Embryonic facial prominence (tissue), 1 donor: ENCODE measurements around the gene DGUOK.

Source experiments
- DNase-seq: peaks from one replicate; pipeline ENCODE4 v3.0.0-alpha.2; 2016; ENCODE audit errors: extremely low spot score

The DGUOK gene

DNA sequence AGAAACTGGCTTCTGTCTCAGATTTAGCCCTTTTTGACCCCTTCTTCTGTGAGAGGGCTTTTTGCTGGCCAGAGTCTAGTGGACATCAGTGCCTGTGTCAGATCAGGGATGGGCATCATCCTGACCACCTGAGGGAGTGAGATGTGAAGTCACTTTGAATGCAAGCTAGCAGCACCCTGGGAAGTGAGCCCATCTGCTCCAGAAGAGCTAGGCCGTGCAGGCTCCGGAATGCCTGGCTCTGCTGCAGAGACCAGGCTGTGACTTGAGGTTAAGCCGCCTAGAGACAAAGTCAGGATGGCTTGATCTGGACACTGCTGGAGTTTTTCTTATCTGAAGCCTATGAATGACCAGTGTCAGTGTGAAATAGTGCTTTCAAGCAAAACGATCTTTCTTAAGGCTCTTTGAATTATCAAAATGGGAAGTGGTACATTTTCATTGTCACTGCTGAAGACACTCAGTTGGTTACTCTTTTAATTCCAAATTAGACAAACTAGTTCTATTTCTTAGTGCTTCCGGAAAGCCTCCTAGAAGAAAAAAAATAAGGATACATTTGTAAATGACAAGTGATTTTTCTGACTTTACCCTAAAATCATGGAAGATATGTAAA is 20.8 kb downstream of the DGUOK start:
- no peak for DNase-seq

DNA sequence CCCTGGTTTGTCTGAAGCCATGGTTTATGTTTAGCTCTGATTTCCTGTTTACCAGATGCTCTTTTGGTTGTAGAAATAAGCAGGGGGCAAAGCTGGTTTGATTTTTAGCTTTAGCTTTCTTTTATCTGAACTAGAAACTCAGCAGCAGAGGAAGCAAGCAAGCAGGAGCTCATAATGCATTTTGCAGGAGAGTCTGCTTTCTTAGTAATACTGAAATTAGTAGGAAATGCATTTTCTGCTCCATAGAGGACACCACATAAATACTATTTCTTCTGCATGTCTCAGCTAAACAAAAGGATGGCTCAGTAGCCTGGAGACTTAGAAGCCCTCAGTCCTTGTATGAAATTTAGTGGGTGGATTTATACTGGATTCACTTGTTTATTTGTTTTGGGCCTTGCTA is 23.1 kb downstream of the DGUOK start:
- no peak for DNase-seq

DNA sequence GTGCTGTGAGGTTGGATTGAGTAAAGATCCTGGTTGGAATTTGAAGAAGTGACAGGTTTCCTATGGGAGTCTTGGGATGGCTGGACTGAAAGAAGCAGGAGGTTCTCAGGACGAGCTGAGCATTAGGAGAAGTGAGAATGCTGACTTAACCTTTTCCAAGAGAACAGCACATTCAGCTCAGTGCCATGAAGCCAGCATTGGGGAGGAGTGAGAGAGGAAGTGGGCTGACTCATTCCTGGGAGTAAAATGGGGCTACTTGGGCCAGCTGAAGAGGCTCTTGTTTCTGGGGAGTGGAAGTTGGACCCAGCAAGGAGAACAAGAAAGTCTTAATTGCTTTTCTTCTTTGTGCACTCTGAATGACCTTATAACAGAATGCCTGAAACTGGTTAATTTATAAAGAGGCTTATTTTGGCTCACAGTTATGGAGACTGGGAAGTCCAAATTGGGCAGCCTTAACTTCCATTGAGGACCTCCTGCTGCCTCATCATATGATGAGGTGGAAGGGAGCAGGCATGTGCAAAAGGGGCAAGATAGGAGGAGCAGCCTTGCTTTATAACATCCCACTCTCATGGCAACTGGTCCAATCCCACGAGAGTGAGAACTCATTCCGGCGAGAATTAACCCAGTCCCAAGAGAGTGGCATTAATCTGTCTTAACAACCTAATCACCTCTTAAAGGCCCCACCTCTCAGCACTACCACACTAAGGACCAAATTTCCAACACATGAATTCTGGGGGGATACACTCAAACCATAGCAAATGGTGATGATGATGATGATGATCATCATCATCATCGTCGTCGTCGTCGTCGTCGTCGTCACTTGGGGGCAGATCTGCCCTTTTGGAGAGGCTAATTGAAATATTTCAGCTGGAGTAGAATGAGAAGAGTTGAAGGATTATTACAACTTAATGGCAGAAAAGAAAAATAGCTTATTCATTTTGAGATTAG is 26.1 kb downstream of the DGUOK start:
- DNase-seq = no peak

DNA sequence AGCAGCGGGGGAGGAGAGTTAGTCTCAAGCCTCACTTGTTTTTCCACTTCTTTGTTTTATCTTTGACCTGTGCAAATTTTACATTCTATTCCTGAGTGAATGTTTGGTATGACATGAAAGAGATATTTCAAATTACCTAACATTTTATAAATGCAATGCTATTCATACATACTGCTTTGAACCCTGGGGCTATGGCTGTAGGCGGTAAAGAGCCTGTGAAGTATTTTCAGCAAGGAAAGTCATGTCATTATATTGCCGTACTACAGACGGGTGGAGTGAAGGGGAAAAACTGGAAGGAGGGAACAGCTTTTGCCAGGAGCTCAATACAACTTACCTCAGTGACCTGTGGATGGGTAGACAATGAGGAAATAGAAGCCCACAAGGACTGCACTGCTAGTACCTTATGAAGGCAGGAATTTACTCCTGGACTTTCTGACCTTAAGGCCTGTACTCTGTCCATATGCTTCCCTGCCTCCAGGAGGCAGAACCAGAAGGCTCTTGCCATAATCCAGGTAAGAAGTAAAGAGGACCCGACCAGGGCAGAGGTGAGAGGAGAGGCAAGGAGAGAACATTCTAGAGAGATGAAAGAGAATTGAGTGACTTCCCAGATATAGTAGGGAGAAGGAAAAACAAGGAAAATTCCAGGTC is 29.7 kb downstream of the DGUOK start:
- no peak for DNase-seq

DNA sequence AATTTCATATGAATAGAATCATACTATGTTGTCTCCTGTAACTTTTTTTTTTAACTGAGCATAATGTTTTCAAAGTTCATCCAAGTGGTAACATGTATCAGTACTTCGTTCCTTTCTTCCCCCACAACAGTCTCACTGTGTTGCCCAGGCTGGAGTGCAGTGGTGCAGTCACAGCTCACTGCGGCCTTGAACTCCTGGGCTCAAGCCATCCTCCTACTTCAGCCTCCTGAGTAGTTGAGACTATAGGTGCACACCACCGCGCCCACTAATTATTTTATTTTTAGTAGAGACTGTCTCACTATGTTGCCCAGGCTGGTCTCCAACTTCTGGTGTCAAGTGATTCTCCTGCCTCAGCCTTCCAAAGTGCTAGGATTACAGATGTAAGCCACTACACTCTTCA is 34.6 kb downstream of the DGUOK start:
- no peak for DNase-seq

DNA sequence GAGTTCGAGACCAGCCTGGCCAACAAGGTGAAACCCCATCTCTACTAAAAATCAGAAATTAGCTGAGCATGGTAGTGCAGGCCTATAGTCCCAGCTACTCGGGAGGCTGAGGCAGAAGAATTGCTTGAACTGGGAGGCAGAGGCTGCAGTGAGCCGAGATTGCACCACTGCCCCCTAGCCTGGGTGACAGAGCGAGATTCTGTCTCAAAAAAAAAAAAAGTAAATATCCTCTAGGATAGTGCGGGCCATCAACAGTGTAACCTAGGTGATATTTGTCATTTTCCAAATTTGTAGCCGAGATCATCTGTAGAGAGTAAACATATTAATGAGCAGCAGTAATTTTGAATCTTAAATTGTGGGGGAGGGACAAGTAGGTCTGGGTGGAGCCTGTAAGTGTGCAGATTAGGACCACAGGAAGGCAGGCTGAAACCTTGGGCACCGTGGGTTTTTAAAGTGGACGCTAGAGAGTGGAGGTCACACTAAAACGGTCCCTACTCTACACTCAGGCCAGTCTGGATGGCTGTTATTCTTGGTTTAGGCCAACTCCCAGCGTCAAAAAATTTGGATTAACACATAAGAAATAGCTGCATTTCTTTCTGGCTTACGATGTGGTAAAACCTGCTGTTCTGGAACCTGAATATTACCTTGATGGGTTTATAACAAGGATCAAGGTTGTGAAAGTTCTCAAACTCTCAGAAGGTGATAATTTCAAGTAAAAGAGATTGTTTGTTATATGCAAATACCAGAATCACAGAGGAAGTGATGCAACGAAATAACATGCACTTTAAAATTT is 35.3 kb downstream of the DGUOK start:
- DNase-seq = no peak

DNA sequence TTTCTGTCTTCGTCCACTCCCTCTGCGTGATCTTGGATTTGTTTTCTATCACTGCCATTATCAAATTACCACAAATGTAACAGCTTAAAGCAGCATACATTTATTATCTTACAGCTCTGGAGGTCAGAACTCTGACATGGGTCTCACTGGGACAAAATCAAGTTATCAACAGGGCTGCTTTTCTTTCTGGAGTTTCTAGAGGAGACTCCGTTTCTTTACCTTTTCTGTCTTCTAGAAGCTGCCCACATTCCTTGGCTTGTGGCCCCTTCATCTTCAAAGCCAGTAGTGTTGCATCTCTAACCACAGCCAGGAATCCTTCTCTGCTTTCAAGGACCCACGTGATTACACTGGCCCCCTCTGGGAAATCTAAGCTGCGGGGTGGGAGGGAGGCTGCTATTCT is 36.1 kb downstream of the DGUOK start:
- DNase-seq = no peak

DNA sequence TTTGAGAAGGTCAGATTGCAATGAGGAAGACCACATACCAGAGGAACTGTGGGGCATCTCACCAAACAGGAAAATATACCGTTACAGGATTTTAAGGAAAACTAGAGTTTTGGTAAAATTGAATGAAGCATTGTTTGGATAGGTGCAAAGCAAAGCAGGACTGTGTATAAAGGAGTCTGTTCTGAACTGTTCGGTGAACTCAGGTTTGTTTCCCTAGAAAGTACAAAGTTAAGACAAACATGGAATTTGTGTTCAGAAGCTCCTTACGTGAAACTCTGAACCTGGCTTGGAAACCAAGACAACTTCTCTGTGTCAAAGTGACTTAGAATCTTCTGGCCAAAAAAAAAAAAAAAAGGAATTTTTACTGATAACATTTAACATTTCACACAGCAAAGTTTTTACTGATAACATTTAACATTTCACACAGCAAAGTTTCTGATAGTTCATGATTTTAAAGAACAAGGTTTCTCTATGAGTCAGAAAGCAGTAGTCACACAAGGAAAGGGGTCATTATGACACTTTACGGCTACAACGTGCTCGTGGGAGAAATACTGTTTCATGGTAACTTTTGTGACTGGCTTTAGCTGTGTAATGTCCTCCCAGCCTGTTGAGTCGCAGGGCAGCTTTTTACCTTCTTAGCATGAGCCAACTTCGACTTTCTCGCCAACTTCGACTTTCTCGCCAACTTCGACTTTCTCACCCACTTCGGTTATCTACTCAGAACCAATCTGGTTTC is 36.9 kb downstream of the DGUOK start:
- no peak for DNase-seq

DNA sequence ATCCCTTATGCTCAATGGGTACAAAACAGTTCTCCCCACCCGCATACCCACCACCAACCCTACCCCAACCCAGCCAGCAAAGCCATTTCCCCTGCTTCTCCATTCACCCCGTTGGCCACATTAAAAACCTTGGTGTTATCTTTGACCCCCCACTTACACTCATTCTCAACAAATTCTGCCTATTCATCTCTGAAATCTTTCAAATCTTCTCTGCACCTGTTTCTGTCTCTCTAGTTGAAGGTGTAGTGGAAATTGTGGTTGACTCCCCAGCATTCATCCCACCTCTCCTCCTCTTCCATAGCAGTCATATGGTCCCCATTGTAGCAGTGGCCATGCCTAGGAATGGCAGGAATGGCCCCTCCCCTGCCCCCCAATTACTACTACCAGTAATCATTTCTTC is 37.5 kb downstream of the DGUOK start:
- DNase-seq = no peak

DNA sequence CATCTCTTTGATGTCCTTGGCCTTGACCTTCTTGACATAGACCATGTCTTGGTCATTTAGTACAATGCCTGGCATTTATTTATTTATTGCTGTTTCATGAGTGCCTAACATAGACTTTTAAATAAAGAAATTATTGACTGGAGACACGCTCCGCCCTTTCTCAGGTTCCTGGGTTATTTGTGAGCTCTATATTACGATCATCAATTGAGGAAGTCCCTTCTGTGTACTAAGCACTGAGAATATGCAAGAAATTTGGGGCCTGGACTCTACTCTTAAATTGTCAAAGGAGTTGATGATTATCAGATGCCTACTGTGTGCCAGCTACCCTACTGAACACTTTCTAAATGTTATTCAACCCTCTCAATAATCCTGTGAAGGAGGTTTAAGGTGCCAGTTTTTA is 38.4 kb downstream of the DGUOK start:
- DNase-seq = no peak

DNA sequence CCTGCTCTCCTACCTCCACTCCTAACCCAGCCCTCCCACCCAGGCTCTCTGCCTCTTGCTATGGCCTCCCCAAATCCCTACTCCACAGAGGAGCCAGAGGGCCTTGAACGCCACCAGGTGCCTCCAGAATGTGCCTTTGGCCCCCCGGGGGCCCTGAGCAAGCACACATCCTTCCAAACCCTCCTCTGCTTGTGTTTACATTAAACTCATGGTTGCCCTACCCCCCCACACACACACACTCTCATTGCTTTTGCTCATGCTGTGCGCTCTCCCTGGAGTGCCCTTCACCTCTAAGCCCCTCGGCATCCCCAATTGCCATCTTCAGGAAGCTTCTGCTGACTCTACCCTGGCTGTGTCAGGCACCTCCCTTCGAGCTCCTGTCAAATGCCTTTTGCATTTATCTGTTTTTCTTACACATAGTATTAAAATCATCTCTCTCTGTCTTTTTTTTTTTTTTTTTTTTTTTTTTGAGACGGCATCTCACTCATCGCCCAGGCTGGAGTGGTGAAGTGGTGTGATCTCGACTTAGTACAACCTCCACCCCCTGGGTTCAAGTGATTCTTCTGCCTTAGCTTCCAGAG is 41.8 kb downstream of the DGUOK start:
- DNase-seq = no peak

DNA sequence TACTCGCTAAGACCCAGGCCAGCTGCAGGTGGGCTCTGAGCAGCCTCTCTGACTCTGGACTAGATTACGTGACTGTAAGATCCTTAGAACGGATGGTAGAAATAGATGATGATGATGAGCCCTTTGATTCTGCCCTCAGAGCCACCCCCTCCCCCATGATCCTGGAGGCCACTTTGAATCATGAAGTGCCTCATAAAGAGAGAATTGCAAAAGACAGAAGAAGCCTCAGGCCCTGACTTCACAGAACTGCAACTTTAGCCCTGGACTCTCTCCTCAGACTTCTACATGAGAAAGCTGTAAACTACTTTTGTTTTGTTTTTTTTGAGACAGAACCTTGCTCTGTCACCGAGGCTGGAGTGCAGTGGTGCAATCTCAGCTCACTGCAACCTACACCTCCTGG is 42.7 kb downstream of the DGUOK start:
- DNase-seq = no peak

DNA sequence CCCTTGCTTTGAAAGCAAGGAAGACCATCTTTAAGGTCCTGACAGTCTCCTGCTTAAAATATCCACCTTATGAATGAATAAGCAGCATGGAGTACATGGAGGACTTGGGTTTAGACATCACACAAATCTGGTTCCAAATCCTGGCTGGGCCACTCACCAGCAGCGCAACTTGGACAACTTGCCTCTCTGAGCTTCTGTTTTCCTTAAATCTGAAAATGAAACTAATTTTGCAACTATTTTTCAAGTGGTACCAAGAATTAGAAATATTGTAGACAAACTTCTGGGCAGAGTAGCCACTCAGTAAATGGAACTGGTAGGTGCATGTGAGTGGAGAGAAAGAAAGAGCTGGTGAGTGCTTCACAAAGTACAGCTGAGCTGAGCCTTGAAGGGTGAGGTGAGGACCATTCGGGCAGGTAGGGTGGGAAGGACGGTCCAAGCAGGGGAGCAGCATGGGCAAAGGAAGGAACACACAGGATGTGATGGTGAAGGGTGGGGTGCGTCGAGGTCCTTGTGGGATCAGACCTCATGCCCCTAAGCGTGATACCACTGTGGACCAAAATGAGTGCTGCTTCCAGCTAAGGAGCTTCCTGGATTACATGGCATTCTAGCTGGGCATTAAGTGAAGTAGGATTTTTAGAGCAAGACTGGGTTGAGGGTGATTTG is 43.6 kb downstream of the DGUOK start:
- no peak for DNase-seq

DNA sequence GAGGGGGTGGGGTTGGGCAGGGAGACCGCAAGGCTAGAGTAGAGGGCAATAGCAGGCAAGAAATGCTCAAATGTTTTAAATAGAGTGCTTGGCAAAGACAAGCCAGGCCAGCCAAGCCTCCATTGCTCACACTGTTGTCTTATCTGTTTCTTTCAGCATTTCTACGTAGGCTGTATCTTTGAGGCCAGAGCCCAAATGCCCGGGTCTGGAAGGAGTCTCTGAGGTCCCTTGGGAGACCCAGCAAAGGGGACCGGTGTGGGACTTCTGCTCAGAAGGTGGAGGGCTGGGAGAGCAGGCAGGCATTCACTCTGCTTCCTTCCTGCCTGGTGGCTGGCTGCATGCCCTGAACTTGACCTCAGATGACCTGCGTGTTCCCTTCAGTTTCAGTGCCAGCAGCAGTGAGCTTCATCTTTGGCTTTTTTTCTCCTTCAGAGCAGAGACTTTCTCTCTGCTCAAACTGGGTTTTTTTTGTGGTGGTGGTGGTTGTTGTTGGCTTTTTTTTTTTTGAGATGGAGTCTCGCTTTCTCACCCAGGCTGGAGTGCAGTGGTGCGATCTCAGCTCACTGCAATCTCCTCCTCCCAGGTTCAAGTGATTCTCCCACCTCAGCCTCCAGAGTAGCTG is 44.3 kb downstream of the DGUOK start:
- DNase-seq = no peak

DNA sequence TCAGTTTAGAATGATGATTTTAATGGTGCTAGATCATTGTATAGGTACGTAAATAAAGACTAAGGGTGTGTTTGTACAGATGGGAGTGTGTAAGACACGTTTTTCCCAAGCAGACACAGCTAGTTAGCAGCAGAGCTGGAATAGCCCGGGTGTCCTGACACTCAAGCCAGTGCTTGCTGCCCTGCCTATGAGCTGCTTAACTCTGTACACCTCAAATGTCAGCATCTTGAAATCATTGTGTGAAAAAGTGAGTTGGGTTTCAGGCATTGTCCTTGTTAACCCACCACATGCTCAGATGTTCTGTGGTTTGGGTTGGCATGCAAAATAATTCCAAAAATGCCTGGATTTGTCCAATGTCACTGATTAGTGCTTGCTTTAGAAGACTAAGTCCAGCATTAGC is 45.0 kb downstream of the DGUOK start:
- no peak for DNase-seq

DNA sequence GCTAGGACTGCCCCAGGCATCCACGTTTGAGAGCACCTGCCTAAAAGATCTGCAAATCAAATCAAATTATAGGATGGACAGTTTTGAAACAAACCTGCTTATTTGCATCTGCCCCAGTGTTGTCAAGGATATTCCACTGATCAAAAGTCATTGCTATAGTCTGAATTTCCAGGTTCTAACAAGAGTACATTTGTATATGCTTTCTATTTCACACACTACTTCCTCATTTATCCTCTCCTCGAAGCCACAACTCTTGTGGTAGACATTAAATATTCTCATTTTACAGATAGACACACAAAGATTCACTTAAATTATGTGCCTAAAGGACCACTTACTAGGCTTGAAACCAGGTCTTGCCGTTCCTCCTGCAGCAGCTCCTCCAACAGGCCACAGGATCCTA is 46.2 kb downstream of the DGUOK start:
- no peak for DNase-seq

DNA sequence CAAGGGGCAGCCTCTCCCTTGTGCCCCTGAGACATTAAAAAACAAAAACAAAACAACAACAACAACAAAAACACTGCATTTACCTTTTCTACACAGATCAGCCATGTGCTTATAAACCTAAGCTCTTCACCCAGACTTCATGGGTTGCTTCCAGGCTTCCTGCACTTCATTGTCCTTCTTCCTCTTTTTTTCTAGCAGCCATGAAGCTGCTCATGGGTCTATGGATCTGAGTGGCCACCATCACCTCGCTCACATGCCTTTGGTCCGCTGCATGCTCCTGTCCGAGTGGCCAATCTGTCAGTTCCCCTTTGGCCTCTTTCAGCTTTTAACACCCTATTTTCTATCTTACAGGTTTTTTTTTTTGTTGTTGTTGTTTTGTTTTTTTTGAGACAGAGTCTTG is 49.1 kb downstream of the DGUOK start:
- no peak for DNase-seq

DNA sequence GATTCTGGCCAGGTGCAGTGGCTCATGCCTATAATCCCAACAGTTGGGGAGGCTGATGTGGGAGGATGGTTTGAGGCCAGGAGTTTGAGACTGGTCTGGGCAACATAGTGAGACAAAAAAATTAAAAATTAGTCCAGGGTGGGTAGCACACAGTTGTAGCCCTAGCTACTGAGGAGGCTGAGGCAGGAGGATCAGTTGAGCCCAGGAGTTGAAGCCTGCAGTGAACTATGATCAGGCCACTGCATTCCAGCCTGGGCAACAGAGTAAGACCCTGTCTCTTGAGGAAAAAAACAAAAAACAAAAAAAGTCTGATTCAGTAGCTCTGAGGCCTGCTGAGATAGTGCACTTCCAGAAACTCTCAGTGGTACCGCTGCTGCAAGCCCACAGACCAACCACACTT is 50.1 kb downstream of the DGUOK start:
- no peak for DNase-seq

DNA sequence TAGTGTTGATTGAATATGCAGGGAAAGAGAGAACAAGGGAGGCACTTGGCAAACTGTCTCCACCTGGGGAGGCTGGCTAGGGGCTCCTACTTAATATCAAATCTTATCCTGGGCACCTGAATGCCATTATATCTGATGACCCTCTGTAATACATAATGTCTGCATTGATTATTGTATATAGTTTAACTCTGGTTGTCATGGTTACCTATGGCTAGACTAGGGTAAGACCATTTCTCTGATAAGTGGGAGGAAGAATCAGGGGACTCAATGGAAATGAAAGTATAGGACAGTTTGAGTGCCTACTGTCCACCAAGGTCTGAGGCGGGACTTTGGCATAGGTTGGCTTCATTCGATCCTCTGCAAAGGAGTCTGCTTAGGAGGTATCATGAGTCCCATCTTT is 50.8 kb downstream of the DGUOK start:
- no peak for DNase-seq

DNA sequence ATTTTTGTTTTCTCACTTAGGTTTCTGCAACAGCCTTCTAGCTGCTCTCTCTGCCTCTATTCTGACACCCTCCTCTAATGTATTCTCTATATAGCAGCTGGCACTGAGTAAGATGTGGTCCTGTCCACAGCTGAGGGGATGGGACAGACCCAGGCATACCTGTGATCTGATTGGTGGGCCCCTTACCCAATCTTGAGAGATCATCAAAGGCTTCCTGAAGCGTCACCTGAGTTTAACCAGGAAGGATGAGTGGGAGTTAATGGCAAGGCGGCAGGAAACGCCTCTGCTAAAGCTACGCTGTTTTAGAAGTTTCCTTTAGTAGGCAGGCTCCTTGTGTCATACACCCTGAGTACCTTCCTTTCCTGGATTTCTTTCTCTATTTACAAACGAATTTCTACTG is 52.3 kb downstream of the DGUOK start:
- no peak for DNase-seq
